GM12864 (cell line): ENCODE results near the gene DDX1.
"Not testable (repeated sequence)": the region's sequence is repeated elsewhere in the genome, so short reads cannot be mapped to it uniquely, and the experiment has no call there.

ENCODE experiments used
- DNase-seq: peaks from one replicate; pipeline ENCODE4 v3.0.0-alpha.2; 2011; ENCODE audit warnings: low read depth
- H3K4me3 ChIP-seq: 2 replicates; pipeline ENCODE4 v1.5.1; 2011; ENCODE audit warnings: mild to moderate bottlenecking, low read depth, low read length, control low read depth
- CTCF ChIP-seq: IDR thresholded peaks from 2 replicates; pipeline ENCODE4 v1.5.1; 2011; ENCODE audit warnings: low read depth, mild to moderate bottlenecking, moderate library complexity, low read length, control low read depth, inconsistent platforms; ENCODE audit errors: missing control alignments

Gene DDX1

DNA sequence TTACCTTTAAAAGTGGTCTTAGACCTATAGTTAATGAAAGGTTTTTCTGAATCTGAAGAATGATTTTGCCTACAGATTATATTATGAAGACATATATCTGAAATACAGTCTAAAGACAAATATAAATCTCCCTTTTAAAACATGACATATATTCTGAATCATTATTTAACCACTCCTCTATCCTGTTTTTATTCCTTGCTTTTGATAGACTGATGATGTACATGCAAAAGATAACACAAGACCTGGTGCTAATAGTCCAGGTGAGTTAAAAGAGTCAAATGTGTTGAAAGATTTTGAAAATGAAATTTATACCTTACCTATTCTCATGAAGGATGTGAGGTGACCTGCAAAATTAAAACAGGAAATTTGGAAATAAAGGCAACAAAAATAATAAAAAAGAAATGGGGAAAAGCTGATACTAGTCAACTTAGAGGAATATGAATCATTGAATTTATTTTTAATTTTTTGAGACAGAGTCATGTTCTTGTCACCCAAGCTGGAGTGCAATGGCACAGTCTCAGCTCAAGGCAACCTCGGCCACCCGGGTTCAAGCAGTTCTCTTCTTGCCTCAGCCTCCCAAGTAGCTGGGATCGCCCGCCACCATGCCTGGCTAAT lies 29.3 kb downstream of the DDX1 start:
- no peak for DNase-seq
- no peak overlapping the region for H3K4me3 ChIP-seq
- TF ChIP-seq CTCF: no peak

GRCh38 chr2:15621472-15621870 lies 29.8 kb downstream of the DDX1 start:
- DNase-seq, H3K4me3 ChIP-seq: not testable (repeated sequence)

DNA sequence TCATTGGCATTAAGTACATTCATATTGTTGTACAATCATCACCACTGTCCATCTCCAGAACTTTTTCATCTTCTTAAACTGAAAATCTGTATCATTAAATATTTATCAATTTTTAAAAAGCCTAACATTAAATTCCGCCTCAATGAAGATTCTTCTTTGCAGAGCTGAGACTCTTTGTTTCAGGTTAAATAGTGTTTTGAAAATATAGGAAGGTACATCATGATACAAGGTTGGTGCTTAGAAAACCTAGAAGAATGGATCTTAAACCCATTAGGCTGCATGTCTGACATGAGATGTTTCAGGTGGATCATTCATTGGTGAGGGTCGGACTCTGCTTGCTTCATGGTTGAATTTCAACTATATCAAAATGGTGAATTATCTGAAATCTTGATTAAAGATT lies 30.5 kb downstream of the DDX1 start:
- H3K4me3 ChIP-seq: no peak overlapping the region
- TF ChIP-seq CTCF: no peak
- DNase-seq: no peak

GRCh38 chr2:15622614-15623480 lies 31.2 kb downstream of the DDX1 start:
- H3K4me3 ChIP-seq: no peak overlapping the region
- no peak for DNase-seq
- no peak for TF ChIP-seq CTCF

DNA sequence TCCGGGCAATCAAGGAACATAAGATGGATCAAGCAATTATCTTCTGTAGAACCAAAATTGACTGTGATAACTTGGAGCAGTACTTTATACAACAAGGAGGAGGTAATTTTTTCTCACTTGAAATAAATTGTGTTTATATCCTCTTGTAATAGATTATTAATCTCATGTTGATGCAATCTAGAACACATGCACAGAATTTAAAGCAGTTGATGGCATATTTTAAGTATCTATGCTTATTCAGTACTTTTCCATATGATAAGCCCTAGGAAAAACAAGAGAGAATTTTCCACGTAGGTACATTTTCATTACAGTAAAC lies 31.8 kb downstream of the DDX1 start:
- no peak overlapping the region for H3K4me3 ChIP-seq
- DNase-seq: no peak
- no peak for TF ChIP-seq CTCF

DNA sequence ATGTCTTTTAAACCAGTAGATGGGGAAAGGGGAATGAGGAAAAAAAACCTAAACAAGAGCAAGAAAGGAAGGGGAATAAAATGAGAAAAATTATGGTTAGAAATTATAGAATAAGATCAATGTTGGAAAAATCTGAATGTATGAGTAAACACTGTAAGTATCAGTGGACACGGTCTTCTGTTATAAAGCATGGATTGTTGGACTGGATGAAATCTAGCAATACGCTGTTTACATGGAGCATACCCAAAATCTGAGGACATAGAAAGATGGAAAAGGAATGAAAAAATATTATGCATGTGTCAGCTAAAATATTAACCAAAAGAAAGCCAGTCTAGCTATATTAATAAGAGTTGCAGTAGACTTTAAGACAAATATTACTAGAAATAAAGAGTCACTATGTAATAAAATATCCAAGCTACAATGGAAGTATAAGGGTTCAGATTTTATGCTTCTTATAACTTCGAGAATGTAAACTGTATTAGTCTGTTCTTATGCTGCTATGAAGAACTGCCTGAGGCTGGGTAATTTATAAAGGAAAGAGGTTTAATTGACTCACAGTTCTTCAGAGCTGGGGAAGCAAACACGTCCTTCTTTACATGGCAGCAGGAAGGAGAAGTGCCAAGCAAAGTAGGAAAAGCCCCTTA lies 32.4 kb downstream of the DDX1 start:
- DNase-seq: no peak
- no peak for TF ChIP-seq CTCF
- no peak overlapping the region for H3K4me3 ChIP-seq

DNA sequence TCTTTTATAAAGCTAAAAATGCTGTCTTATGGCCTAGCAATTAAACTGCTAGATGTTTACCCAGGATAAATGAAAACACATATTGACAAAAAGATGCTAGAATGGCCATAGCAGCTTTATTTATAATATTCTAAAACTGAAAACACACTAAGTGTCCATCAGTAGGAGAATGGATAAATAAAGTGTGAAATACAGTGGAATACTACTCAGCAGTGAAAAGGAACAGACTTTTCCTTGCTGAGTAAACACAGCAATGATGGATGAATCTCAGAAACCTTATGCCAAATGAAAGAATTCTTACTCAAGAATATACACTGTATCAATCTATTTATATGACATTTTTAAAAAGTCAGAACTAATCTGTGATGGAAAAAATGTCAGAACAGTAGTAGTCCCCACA lies 33.2 kb downstream of the DDX1 start:
- TF ChIP-seq CTCF: no peak
- H3K4me3 ChIP-seq: no peak overlapping the region
- DNase-seq: no peak
